MM.1S (cell line): ENCODE results near the gene SPEM1.

Experiments used
- EZH2phosphoT487 ChIP-seq: fragments of 300-600 bp; sonication (generic); IDR thresholded peaks from 2 replicates; pipeline ENCODE4 v1.6.1; 2018; ENCODE audit warnings: antibody characterized with exemption, low read length
- TF ChIP-seq, protein P1 (sequence below): fragments of 300-600 bp; sonication (generic); IDR thresholded peaks from 2 replicates; pipeline ENCODE4 v1.5.1; 2016; ENCODE audit warnings: antibody characterized with exemption, low read length, mixed read lengths

GRCh38 chr17:7459961-7460545, 39.9 kb downstream of the SPEM1 start:
- TF ChIP-seq EZH2phosphoT487, result no peak
- TF ChIP-seq, protein P1, sequence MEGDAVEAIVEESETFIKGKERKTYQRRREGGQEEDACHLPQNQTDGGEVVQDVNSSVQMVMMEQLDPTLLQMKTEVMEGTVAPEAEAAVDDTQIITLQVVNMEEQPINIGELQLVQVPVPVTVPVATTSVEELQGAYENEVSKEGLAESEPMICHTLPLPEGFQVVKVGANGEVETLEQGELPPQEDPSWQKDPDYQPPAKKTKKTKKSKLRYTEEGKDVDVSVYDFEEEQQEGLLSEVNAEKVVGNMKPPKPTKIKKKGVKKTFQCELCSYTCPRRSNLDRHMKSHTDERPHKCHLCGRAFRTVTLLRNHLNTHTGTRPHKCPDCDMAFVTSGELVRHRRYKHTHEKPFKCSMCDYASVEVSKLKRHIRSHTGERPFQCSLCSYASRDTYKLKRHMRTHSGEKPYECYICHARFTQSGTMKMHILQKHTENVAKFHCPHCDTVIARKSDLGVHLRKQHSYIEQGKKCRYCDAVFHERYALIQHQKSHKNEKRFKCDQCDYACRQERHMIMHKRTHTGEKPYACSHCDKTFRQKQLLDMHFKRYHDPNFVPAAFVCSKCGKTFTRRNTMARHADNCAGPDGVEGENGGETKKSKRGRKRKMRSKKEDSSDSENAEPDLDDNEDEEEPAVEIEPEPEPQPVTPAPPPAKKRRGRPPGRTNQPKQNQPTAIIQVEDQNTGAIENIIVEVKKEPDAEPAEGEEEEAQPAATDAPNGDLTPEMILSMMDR, result no peak
